Trophoblast cell (in vitro differentiated cells and primary cell): Measurements from ENCODE around the gene NAV3.

ENCODE experiments used
- DNase-seq, 2 donors: peaks; one replicate each; pipeline ENCODE4 v3.0.0-alpha.2; 2016
- H2AFZ ChIP-seq: 2 replicates; pipeline ENCODE4 v1.6.1; 2013; ENCODE audit warnings: low read length, moderate library complexity, mild to moderate bottlenecking; ENCODE audit not compliant: insufficient read depth, poor library complexity
- H2AK5ac ChIP-seq: 2 replicates; pipeline ENCODE4 v1.6.1; 2013; ENCODE audit warnings: mild to moderate bottlenecking, low read length
- H2BK120ac ChIP-seq: 2 replicates; pipeline ENCODE4 v1.6.1; 2013; ENCODE audit warnings: low read length, mild to moderate bottlenecking, moderate library complexity; ENCODE audit not compliant: insufficient read depth, poor library complexity
- H2BK12ac ChIP-seq: 2 replicates; pipeline ENCODE4 v1.6.1; 2013; ENCODE audit warnings: mild to moderate bottlenecking, low read length, moderate library complexity
- H2BK5ac ChIP-seq: 2 replicates; pipeline ENCODE4 v1.6.1; 2013; ENCODE audit warnings: low read length, low read depth, moderate library complexity, mild to moderate bottlenecking; ENCODE audit not compliant: poor library complexity
- H3K14ac ChIP-seq: 2 replicates; pipeline ENCODE4 v1.6.1; 2013; ENCODE audit warnings: mild to moderate bottlenecking, low read length
- H3K18ac ChIP-seq: 2 replicates; pipeline ENCODE4 v1.6.1; 2013; ENCODE audit warnings: mild to moderate bottlenecking, low read length
- H3K23ac ChIP-seq: 2 replicates; pipeline ENCODE4 v1.6.1; 2013; ENCODE audit warnings: low read length
- H3K27ac ChIP-seq: 2 replicates; pipeline ENCODE4 v1.5.1; 2013; ENCODE audit warnings: low read depth, mild to moderate bottlenecking, inconsistent platforms, low read length, moderate library complexity
- H3K27me3 ChIP-seq: 2 replicates; pipeline ENCODE4 v1.6.1; 2013; ENCODE audit warnings: inconsistent platforms, mild to moderate bottlenecking, low read length, moderate library complexity; ENCODE audit not compliant: insufficient read depth
- H3K36me3 ChIP-seq, 2 experiments: 1 replicate in 1 of 2; 2 replicates in 1 of 2; pipeline ENCODE4 v1.6.1; 2013; ENCODE audit warnings: low read length in 2 of 2, mild to moderate bottlenecking in 2 of 2, moderate library complexity in 1 of 2; ENCODE audit not compliant: insufficient read depth in 2 of 2, control insufficient read depth in 1 of 2
- H3K4ac ChIP-seq: 2 replicates; pipeline ENCODE4 v1.6.1; 2013; ENCODE audit warnings: low read depth, mild to moderate bottlenecking, low read length, moderate library complexity
- H3K4me1 ChIP-seq, 2 experiments: 1 replicate in 1 of 2; 2 replicates in 1 of 2; pipeline ENCODE4 v1.6.1; 2013; ENCODE audit warnings: low read length in 2 of 2, mild to moderate bottlenecking in 2 of 2, moderate library complexity in 1 of 2; ENCODE audit not compliant: insufficient read depth in 2 of 2, control insufficient read depth in 1 of 2
- H3K4me2 ChIP-seq: 2 replicates; pipeline ENCODE4 v1.6.1; 2013; ENCODE audit warnings: inconsistent platforms, mild to moderate bottlenecking, low read length, moderate library complexity
- H3K4me3 ChIP-seq: 2 replicates; pipeline ENCODE4 v1.5.1; 2013; ENCODE audit warnings: mild to moderate bottlenecking, low read depth, low read length, inconsistent platforms
- H3K79me1 ChIP-seq: one replicate; pipeline ENCODE4 v1.6.1; 2013; ENCODE audit warnings: low read length
- H3K79me2 ChIP-seq: 2 replicates; pipeline ENCODE4 v1.6.1; 2013; ENCODE audit warnings: low read length, mild to moderate bottlenecking; ENCODE audit not compliant: control insufficient read depth, insufficient read depth, poor library complexity
- H3K9ac ChIP-seq: 2 replicates; pipeline ENCODE4 v1.6.1; 2013; ENCODE audit warnings: mild to moderate bottlenecking, low read length
- H3K9me3 ChIP-seq: 2 replicates; pipeline ENCODE4 v1.6.1; 2013; ENCODE audit warnings: low read depth, mild to moderate bottlenecking, control low read depth, inconsistent platforms, low read length; ENCODE audit not compliant: insufficient read depth
- H4K12ac ChIP-seq: 2 replicates; pipeline ENCODE4 v1.6.1; 2013; ENCODE audit warnings: low read depth, mild to moderate bottlenecking, low read length, moderate library complexity
- H4K8ac ChIP-seq: 2 replicates; pipeline ENCODE4 v1.6.1; 2013; ENCODE audit warnings: low read depth, mild to moderate bottlenecking, low read length, moderate library complexity
- H4K91ac ChIP-seq: one replicate; pipeline ENCODE4 v1.6.1; 2013; ENCODE audit warnings: low read depth, mild to moderate bottlenecking, low read length, moderate library complexity
- WGBS: extraction: QIAGEN DNeasy Blood & Tissue Kit; methylation state at CpG from one replicate; pipeline ENCODE4 v1.1.7; 2013; ENCODE audit warnings: missing lambda C conversion rate; ENCODE audit not compliant: insufficient read length, insufficient coverage; ENCODE audit errors: extremely low coverage; 5-methylcytosine and 5-hydroxymethylcytosine counted together

The NAV3 gene

DNA sequence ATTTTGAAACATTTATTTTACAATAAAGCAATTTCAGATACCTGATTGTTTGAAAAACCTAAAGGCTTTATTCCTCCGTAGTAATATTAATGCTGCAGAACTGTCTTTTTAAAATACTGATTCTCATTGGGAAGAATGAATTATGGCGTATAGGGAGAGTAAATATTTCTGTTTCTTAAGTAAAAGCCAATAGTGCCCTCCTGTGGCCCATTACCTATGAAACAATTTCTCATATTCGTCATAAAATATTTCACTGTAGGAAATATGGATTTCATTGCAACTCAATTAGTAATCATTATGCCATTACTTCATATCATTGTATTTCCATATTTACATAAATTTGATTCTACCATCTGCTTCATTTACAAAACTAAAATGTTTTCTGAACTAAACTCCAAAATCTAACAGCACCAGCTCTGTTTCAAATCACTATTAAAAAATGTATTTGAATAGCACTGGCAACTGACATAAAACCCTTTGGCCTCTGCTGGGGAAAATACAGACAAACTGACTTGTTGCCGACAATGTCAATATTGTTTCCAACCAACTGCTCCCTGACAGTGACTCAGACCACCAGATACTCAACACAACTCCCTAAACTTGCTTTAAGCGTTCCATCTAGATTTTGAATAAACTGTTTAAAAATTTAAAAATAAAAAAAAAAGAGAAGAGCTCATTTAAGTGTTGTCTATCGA, 290.3 kb downstream of the NAV3 start:
- H3K4ac ChIP-seq = no peak overlapping the region
- no peak overlapping the region for H3K27ac ChIP-seq
- H2BK12ac ChIP-seq = no peak overlapping the region
- no peaks in the 10 kb centered on the region for H3K79me2 ChIP-seq
- H2BK120ac ChIP-seq = no peak overlapping the region
- H4K12ac ChIP-seq = no peak overlapping the region
- no peak overlapping the region for H2AK5ac ChIP-seq
- no peak overlapping the region for H3K18ac ChIP-seq
- no peak overlapping the region for H4K91ac ChIP-seq
- H4K8ac ChIP-seq = no peak overlapping the region
- no peaks in the 10 kb centered on the region for H3K27me3 ChIP-seq
- H3K79me1 ChIP-seq = no peaks in the 10 kb centered on the region
- no peak overlapping the region for H3K14ac ChIP-seq
- H2BK5ac ChIP-seq = no peak overlapping the region
- H3K4me2 ChIP-seq = no peak overlapping the region
- no peak overlapping the region for H3K9ac ChIP-seq
- H3K23ac ChIP-seq = no peak overlapping the region
- peak; percentile 10 to 53 for DNase-seq
- WGBS = no CpG with 5 or more reads among the region's 6 CpGs
- no peaks in the 10 kb centered on the region for H3K9me3 ChIP-seq
- peaks cover 0 to 4% of the 10 kb centered on the region in 2 experiments for H3K4me1 ChIP-seq
- H3K4me3 ChIP-seq = no peak overlapping the region
- no peaks in the 10 kb centered on the region for H3K36me3 ChIP-seq
- no peak overlapping the region for H2AFZ ChIP-seq

DNA sequence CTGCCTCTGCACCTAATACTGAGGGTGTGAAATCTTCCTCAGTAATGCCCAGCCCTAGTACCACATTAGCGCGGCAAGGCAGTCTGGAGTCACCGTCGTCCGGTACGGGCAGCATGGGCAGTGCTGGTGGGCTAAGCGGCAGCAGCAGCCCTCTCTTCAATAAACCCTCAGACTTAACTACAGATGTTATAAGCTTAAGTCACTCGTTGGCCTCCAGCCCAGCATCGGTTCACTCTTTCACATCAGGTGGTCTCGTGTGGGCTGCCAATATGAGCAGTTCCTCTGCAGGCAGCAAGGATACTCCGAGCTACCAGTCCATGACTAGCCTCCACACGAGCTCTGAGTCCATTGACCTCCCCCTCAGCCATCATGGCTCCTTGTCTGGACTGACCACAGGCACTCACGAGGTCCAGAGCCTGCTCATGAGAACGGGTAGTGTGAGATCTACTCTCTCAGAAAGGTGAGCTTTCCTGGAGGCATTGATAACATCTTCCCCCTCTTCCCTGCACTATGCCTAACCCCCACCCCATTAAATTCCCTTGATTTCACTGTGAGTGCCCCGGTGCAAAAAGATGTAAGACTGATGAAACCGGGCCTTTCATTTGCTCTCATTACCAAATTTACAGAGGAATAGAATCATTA, 291.4 kb downstream of the NAV3 start:
- Histone ChIP-seq H3K23ac (no peak overlapping the region), H3K4me1 (peaks cover 0 to 4% of the 10 kb centered on the region in 2 experiments), H4K12ac (no peak overlapping the region), H3K4ac (no peak overlapping the region), H3K27ac (no peak overlapping the region), H3K14ac (no peak overlapping the region), H3K79me2 (no peaks in the 10 kb centered on the region), H3K4me3 (no peak overlapping the region), H3K79me1 (no peaks in the 10 kb centered on the region), H4K8ac (no peak overlapping the region), H3K4me2 (no peak overlapping the region), H2BK120ac (no peak overlapping the region), H2BK12ac (no peak overlapping the region), H3K27me3 (no peaks in the 10 kb centered on the region), H2AK5ac (no peak overlapping the region), H3K9me3 (no peaks in the 10 kb centered on the region), H4K91ac (no peak overlapping the region), H3K18ac (no peak overlapping the region), H2BK5ac (no peak overlapping the region), H2AFZ (no peak overlapping the region), H3K36me3 (no peaks in the 10 kb centered on the region), H3K9ac (no peak overlapping the region)
- no peak for DNase-seq
- WGBS = no CpG with 5 or more reads among the region's 16 CpGs

GRCh38 chr12:78128211-78128610, 297.5 kb downstream of the NAV3 start:
- H3K4me2 ChIP-seq = no peak overlapping the region
- no peaks in the 10 kb centered on the region for H3K36me3 ChIP-seq
- H2AK5ac ChIP-seq = no peak overlapping the region
- no peaks in the 10 kb centered on the region for H3K79me2 ChIP-seq
- no peak overlapping the region for H4K8ac ChIP-seq
- H3K4me3 ChIP-seq = no peak overlapping the region
- H3K23ac ChIP-seq = no peak overlapping the region
- no peak overlapping the region for H2BK120ac ChIP-seq
- DNase-seq = no peak
- H2BK5ac ChIP-seq = no peak overlapping the region
- no peak overlapping the region for H4K91ac ChIP-seq
- no peak overlapping the region for H3K14ac ChIP-seq
- H3K27me3 ChIP-seq = no peaks in the 10 kb centered on the region
- no peak overlapping the region for H3K4ac ChIP-seq
- no CpG with 5 or more reads among the region's 2 CpGs for WGBS
- H2BK12ac ChIP-seq = no peak overlapping the region
- H3K9me3 ChIP-seq = no peaks in the 10 kb centered on the region
- no peak overlapping the region for H3K27ac ChIP-seq
- no peaks in the 10 kb centered on the region for H3K4me1 ChIP-seq
- no peaks in the 10 kb centered on the region for H3K79me1 ChIP-seq
- no peak overlapping the region for H3K9ac ChIP-seq
- no peak overlapping the region for H4K12ac ChIP-seq
- no peak overlapping the region for H3K18ac ChIP-seq
- no peak overlapping the region for H2AFZ ChIP-seq

DNA sequence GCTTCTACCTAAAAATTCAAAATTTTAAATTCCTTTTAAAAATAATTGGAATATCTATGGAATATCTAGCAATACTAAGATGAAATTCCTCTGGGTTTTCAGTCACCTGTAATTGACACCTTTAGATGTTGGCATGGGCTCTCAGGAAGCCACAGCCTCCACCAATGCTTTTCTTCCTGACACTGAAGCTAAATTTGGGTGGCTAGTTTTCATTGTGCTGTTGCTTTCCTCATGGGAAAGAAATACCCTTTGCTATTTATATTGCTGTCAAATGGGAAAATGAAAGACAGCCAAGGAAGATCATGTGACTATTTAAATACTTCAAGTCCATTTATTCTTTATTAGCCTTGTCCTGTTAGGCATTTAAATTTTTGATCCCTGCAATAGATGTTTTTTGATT, 313.0 kb downstream of the NAV3 start:
- H2BK5ac ChIP-seq = no peak overlapping the region
- H3K23ac ChIP-seq = no peak overlapping the region
- H3K4me3 ChIP-seq = no peak overlapping the region
- H4K12ac ChIP-seq = no peak overlapping the region
- H4K8ac ChIP-seq = no peak overlapping the region
- no peak overlapping the region for H3K18ac ChIP-seq
- no peak overlapping the region for H3K14ac ChIP-seq
- no peaks in the 10 kb centered on the region for H3K4me1 ChIP-seq
- no peak overlapping the region for H3K9ac ChIP-seq
- no peak overlapping the region for H2BK120ac ChIP-seq
- no peak overlapping the region for H3K4ac ChIP-seq
- no peaks in the 10 kb centered on the region for H3K79me2 ChIP-seq
- no peak overlapping the region for H2BK12ac ChIP-seq
- no peak overlapping the region for H3K27ac ChIP-seq
- no peak overlapping the region for H2AK5ac ChIP-seq
- H3K4me2 ChIP-seq = no peak overlapping the region
- DNase-seq = no peak
- no peak overlapping the region for H4K91ac ChIP-seq
- H3K36me3 ChIP-seq = no peaks in the 10 kb centered on the region
- no peak overlapping the region for H2AFZ ChIP-seq
- H3K79me1 ChIP-seq = no peaks in the 10 kb centered on the region
- no peaks in the 10 kb centered on the region for H3K27me3 ChIP-seq
- no peaks in the 10 kb centered on the region for H3K9me3 ChIP-seq
